MV-4-11 (cell line): ENCODE data around the gene SLC2A2.

Experiments
- DNase-seq: peaks from one replicate; lab custom pipeline; 2025; lab: John Stamatoyannopoulos, UW

SLC2A2 gene

GRCh38 chr3:171028779-171029232 is 2.3 kb upstream of the SLC2A2 start:
- no peak for DNase-seq

GRCh38 chr3:171028025-171028778 is 1.7 kb upstream of the SLC2A2 start:
- no peak for DNase-seq

- DNase-seq = no peak
Measured at GRCh38 chr3:171023566-171023965, 3.0 kb downstream of the SLC2A2 start.

GRCh38 chr3:171021377-171021776 is 5.1 kb downstream of the SLC2A2 start:
- no peak for DNase-seq

- no peak for DNase-seq
Measured at GRCh38 chr3:171018156-171018935, 8.2 kb downstream of the SLC2A2 start.

- no peak for DNase-seq
Measured at GRCh38 chr3:171013822-171014748, 12.4 kb downstream of the SLC2A2 start.

GRCh38 chr3:171011873-171012336 is 14.6 kb downstream of the SLC2A2 start:
- DNase-seq = no peak

GRCh38 chr3:171011109-171011872 is 15.2 kb downstream of the SLC2A2 start:
- DNase-seq = no peak

GRCh38 chr3:171007316-171007715 is 19.2 kb downstream of the SLC2A2 start:
- no peak for DNase-seq

GRCh38 chr3:171005648-171006047 is 20.9 kb downstream of the SLC2A2 start:
- no peak for DNase-seq

GRCh38 chr3:171001957-171002694 is 24.4 kb downstream of the SLC2A2 start:
- DNase-seq = no peak

- DNase-seq = no peak
Measured at GRCh38 chr3:171001250-171001893, 25.1 kb downstream of the SLC2A2 start.

GRCh38 chr3:171000281-171000680 is 26.2 kb downstream of the SLC2A2 start:
- no peak for DNase-seq

GRCh38 chr3:170999737-171000242 is 26.7 kb downstream of the SLC2A2 start:
- DNase-seq = no peak

- DNase-seq = no peak
Measured at GRCh38 chr3:170997961-170998913, 28.3 kb downstream of the SLC2A2 start.

GRCh38 chr3:170992854-170993253 is 33.7 kb downstream of the SLC2A2 start:
- DNase-seq = no peak

- no peak for DNase-seq
Measured at GRCh38 chr3:170991664-170992063, 34.9 kb downstream of the SLC2A2 start.

GRCh38 chr3:170989100-170989648 is 37.3 kb downstream of the SLC2A2 start:
- DNase-seq = no peak
